PFSK-1 (cell line): Measurements from ENCODE around the gene TRERF1.

Experiments used
- FOXP2 ChIP-seq: optimal IDR thresholded peaks from 2 replicates; pipeline ENCODE3; 2011; ENCODE audit warnings: borderline replicate concordance, control low read depth, inconsistent platforms; ENCODE audit not compliant: insufficient read depth; ENCODE audit errors: extremely low read length, extremely low read depth
- POLR2AphosphoS5 ChIP-seq: IDR thresholded peaks from 2 replicates; pipeline ENCODE4 v1.6.1; 2012; ENCODE audit warnings: low read depth, mild to moderate bottlenecking, control low read depth, low read length, moderate library complexity
- REST ChIP-seq, 2 experiments: IDR thresholded peaks; 2 replicates each; pipeline versions ENCODE4 v1.6.1 to v1.8.0; 2011 to 2012; ENCODE audit warnings: low read depth in 2 of 2, low read length in 2 of 2, control low read depth in 1 of 2, inconsistent platforms in 1 of 2, mild to moderate bottlenecking in 1 of 2, moderate library complexity in 1 of 2; ENCODE audit not compliant: insufficient read depth in 1 of 2
- SIN3A ChIP-seq: IDR thresholded peaks from 2 replicates; pipeline ENCODE4 v1.6.1; 2012; ENCODE audit warnings: mild to moderate bottlenecking, low read length, moderate library complexity, borderline replicate concordance; ENCODE audit not compliant: insufficient read depth
- TAF1 ChIP-seq: IDR thresholded peaks from 2 replicates; pipeline ENCODE4 v1.6.1; 2012; ENCODE audit warnings: low read length, control low read depth, borderline replicate concordance; ENCODE audit not compliant: insufficient read depth

GRCh38 chr6:42220807-42221206, 230.9 kb downstream of the TRERF1 start:
- TF ChIP-seq SIN3A, result no peak
- TF ChIP-seq REST (IDR thresholded peaks at IDR 0.05; ENCODE audit: insufficient read depth in 1 of 2, low read depth in 2 of 2, low read length in 2 of 2), result no peak
- TF ChIP-seq TAF1, result no peak
- no peak for TF ChIP-seq FOXP2
- no peak for TF ChIP-seq POLR2AphosphoS5
